Kasumi-1 (cell line): ENCODE data around the gene ZIC4.
A peak's percentile ranks its signal among the peaks of the same experiment; 100 is the strongest.

Experiments
- DNase-seq, 2 experiments: peaks; one replicate each; lab custom pipeline; 2025; lab: John Stamatoyannopoulos, UW

Gene ZIC4

DNA sequence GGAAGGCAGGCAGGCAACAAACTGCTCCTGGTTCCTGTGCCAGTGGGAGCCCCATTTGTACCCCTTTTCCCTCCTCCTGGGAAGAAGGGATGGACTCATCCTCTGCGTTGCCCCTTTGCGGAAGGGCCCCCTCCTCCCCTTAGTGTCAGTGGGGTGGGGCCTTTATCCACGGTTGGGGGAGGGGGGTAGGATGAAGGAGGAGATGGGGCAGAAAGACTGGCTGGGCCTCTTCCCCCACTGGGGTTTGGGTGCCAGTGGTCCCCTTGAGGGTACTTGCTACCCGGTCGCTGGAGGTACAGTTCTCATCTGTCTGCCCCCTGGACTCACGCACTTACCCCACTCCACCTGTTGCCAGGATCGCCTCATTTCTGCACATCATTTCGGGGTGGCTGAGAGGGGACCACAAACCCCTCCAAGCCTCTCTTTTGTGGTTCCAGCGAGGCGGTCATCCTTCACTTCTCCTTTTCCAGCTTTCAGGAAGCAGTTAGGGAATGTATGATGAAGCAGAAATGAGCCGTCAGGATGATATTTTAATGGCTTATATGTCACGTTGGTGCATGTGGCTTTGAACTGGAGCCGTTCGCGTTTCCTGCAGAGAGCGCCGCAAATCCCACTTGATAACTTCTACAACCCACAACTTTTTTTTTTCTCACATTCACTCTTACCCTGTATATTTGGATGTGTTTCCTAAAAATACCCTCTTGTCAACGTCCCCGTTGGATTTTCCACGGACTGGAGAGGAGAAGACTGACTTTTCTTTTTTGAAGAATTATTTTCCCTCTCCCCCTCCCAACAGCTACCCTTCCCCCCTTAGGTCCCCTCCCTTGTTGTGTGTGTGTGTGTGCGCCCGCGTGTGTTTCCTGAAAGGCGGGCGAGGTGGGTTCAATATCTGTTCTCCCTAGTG is at the start of gene ZIC4:
Gene ZIC4, minus strand, starts transcription at position 516 of the 904 bp plus-strand sequence. CDS start 3,746 bp downstream, outside the sequence.
- no peak for DNase-seq

GRCh38 chr3:147449669-147450068 is 43.3 kb upstream of the ZIC4 start:
- DNase-seq: no peak

- no peak for DNase-seq
Measured at GRCh38 chr3:147447224-147447623, 40.9 kb upstream of the ZIC4 start.

DNA sequence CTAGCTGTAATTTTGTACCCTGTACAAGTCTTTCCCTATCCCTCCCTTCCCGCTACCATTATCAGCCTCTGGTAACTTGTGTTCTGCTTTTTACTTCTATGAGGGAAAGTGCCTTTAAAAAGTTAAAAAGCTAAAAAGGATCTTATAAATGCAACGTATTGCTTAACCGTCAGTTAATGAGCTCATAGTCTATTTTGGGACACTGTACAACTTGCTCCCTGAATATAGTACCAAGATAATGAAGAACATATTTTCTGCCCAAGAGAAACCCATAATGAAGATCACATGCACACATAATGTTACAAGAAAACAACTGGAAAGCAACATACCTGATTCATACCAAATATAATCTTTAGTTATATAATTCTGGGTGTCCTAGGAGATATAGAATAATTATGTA is 25.4 kb upstream of the ZIC4 start:
- DNase-seq: peak; percentile 11 to 22

- DNase-seq: no peak
Measured at GRCh38 chr3:147428754-147429153, 22.4 kb upstream of the ZIC4 start.

DNA sequence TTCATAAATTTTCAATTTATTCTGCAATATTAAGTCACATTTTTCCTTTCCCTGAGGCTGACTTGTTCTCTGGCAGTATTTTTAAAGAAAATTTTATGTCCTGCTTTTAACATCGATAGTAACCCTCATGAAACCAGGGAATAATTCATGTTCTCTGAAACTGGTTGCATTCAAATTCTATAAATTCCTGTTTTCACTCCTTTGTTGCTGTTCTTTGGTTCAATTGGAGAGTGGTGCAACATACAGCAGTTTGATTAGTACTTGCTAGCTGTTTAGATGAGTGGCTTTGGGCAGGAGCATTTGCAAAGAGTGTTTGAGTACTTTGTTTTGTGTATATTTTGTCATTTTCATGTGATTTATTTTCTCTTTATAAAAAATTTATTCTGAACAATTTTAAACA is 22.0 kb upstream of the ZIC4 start:
- no peak for DNase-seq

- no peak for DNase-seq
Measured at GRCh38 chr3:147427746-147428145, 21.4 kb upstream of the ZIC4 start.

DNA sequence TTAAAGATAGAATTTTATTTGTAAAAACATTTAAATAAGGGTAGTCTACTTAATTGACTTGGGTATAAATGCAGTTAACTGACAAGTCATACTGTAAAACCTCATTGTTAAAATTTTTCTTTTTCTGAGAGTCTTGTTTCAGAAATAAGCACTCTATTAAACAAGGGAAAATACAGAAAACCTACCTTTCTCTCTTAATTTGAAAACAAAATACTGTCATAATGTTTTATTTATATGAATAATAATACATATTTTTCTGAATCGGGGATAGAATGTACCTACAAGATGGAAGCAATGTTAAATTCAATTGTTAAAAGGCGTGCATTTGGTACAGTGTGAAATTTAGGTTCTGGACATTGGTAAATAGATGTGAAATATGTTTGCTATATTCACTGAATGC is 20.6 kb upstream of the ZIC4 start:
- DNase-seq: no peak

GRCh38 chr3:147425388-147425850 is 19.1 kb upstream of the ZIC4 start:
- DNase-seq: no peak

DNA sequence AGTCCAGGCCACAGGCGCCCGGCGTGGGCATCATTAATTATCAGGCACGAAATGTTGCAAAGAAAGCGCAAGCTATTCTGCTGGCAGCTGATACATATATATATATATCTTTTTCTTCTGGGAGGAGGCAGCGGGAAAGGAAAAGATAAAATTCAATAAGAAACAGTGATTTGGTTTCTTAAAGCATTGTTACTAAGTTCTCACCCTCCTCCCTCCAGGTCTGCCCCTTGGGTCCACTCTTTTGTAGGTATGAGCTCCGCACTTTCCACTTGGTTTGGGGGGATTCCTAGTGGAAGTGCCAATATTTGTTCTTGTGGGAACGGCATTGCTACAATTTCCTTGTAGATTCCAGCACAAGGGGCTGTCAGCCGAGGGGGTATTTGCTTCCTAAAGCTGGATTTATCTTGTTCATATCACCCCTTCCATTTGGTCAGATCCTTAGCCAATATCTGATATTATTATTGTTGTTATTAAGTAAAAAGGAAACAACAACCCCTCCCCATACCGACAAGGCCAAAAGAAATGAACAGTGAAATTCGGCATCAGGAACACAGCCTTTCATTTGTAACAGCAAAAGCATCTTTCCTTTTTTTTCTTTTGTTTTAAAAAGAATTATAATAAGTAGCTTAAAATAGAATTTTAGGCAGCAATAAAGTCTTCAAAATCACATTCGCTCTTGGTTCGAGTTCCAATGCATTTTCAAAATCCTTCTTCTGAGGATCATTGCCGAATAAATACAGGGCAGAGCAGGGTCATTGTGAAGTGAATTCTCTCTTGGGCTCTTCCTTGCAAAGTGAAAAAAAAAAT is 18.4 kb upstream of the ZIC4 start:
- no peak for DNase-seq

GRCh38 chr3:147423798-147424580 is 17.6 kb upstream of the ZIC4 start:
- no peak for DNase-seq

DNA sequence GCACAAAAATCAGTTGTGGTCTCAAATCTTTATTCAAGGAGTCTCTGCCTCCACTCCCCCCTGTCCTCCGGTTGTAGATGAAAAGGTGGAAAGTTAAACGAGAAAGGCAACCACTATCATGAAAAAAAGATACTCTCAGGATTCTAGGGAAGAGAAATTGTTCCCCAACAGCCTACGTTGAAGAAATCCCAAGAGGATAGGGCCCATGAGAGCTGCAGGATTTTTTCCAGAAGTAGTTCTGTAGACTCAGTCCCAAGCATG is 17.1 kb upstream of the ZIC4 start:
- DNase-seq: no peak

- DNase-seq: no peak
Measured at GRCh38 chr3:147422601-147423536, 16.5 kb upstream of the ZIC4 start.

- DNase-seq: no peak
Measured at GRCh38 chr3:147422196-147422595, 15.9 kb upstream of the ZIC4 start.

DNA sequence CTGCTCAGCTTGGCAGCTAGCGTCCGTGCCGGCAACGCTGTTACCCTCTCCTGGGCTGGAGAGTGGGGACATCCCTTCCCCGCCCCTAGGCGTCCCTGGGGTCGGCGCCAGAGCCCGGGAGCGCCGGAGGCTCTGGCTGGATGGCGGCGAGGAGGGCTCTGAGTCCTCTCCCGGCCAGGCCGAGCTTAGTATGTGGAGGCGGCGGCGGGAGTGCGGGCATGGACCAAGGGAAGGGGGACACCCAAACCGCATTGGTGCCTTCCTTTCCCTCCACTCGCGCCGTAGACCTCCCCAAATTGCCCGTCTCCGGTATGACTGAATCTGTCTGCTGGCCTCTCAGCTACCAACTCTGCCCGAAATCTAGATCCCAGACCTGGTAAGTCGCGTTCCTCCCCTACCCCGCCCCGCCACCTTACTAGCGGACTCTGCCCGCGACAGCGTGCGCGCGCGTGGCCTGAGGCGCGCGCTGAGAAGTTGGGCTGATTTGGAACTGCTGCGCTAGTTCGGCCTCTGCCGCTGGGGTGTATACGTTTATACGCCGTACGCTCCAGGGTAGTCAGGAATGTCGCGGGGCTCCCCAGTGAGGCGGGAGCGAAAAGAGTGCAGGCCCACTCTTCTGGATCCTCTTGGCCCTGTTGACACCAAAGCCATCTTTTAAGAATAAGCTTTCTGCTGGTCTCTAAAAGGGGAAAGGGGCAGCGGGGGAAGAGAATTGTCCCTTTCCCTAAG is 15.0 kb upstream of the ZIC4 start:
- DNase-seq: no peak

GRCh38 chr3:147420353-147421183 is 14.2 kb upstream of the ZIC4 start:
- DNase-seq: no peak

- DNase-seq: no peak
Measured at GRCh38 chr3:147419781-147420224, 13.5 kb upstream of the ZIC4 start.

DNA sequence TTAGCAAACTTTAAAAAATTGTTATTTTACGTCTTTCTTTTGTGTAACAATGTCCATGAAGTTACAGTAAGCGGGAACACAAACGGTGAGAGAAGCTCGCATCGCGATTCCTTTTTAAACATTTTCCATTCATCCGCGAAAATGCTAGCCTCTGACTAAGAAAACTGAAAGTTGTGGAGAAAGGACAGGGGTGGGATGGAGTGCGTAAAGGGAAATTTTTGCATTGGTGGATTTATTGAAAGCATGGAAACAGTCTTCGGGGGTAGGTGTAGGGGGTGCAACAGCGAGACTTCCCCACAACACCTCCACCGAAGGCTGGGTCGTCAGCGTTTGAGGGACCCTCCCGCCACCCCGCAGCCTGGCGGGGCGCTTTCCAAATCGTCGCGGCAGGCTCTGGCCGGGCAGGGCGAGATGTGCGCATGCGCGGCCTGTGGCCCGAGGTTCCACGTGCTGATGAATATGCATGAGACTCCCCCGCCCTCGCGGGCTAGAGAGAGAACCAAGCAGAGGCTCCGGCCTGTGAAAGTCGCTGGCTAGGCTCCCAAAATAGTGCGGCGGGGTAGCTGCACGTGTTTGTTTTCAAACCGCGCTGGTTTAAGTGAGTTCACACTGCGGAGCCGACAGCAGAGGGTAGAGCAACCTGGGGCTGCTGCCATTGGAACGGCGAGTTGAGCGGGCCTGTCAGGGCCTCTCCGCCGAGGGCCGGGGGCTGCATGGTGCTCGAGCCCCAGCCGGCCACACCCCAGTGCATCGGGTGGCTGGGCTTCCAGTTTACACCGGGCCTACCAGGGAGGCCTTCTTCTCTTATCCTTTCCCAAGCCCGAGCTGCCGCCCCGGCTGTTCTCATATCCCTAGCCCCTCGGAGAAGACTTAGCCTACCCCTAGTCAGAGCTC is 12.7 kb upstream of the ZIC4 start:
- no peak for DNase-seq

DNA sequence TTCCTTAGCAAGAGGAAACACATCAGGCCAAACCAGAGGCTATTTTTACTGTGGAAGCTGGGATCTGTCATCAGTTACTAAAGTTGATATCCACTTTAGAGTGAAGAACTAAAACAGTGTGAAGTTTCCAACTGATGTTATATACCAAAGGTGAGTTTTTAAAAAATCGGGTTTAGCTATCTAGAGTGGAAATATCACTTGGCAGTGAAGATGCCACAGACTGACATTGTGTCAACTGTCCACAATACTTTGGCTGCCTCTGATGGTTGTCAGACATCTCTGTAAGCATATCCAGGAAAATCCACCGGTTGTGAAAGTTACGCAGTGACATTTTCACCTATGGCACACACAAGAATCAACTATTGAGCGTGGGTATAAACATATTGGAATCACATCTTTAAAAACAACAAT is 12.0 kb upstream of the ZIC4 start:
- no peak for DNase-seq
